Loucy (cell line): ENCODE data around the gene HPS1.

Experiments
- H2AFZ ChIP-seq: fragments of 200-600 bp; sonication (generic); 2 replicates; pipeline ENCODE4 v1.6.0; 2016; ENCODE audit warnings: antibody characterized with exemption, mild to moderate bottlenecking, low read length, moderate library complexity
- H3F3A ChIP-seq: fragments of 200-600 bp; 2 replicates; pipeline ENCODE4 v1.6.0; 2016; ENCODE audit warnings: antibody characterized with exemption, low read depth, mild to moderate bottlenecking
- H3K27me3 ChIP-seq: fragments of 200-600 bp; sonication (generic); 2 replicates; pipeline ENCODE4 v1.6.1; 2014; ENCODE audit warnings: low read length, mild to moderate bottlenecking; ENCODE audit not compliant: insufficient read depth, poor library complexity, severe bottlenecking
- H3K36me3 ChIP-seq: fragments of 200-600 bp; sonication (generic); 2 replicates; pipeline ENCODE4 v1.6.1; 2016; ENCODE audit warnings: low read length; ENCODE audit not compliant: insufficient read depth
- H3K4me1 ChIP-seq: fragments of 200-600 bp; sonication (generic); 2 replicates; pipeline ENCODE4 v1.5.1; 2014; ENCODE audit warnings: low read length, mild to moderate bottlenecking; ENCODE audit not compliant: insufficient read depth, poor library complexity, severe bottlenecking
- H3K4me2 ChIP-seq: fragments of 200-600 bp; sonication (generic); 2 replicates; pipeline ENCODE4 v1.6.0; 2014; ENCODE audit warnings: antibody characterized with exemption, low read length, low read depth, mild to moderate bottlenecking; ENCODE audit not compliant: poor library complexity, severe bottlenecking
- H3K4me3 ChIP-seq: fragments of 200-600 bp; sonication (generic); 2 replicates; pipeline ENCODE4 v1.5.1; 2014; ENCODE audit warnings: low read length, mild to moderate bottlenecking, mixed read lengths; ENCODE audit not compliant: poor library complexity, severe bottlenecking
- H3K79me2 ChIP-seq: fragments of 200-600 bp; sonication (generic); 2 replicates; pipeline ENCODE4 v1.6.1; 2014; ENCODE audit warnings: low read length; ENCODE audit not compliant: insufficient read depth
- H3K9ac ChIP-seq: fragments of 200-600 bp; sonication (generic); 2 replicates; pipeline ENCODE4 v1.6.0; 2014; ENCODE audit warnings: mild to moderate bottlenecking, low read depth, low read length, moderate library complexity; ENCODE audit not compliant: poor library complexity, severe bottlenecking
- H3K9me2 ChIP-seq: fragments of 200-600 bp; sonication (generic); replicated peaks from 2 replicates; pipeline ENCODE4 v1.6.1; 2016; ENCODE audit warnings: low read depth, low read length, mixed read lengths
- H3K9me3 ChIP-seq: fragments of 200-600 bp; sonication (generic); 2 replicates; pipeline ENCODE4 v1.6.1; 2014; ENCODE audit warnings: mild to moderate bottlenecking, antibody characterized with exemption, low read length, low read depth; ENCODE audit not compliant: insufficient read depth
- H4K20me1 ChIP-seq: fragments of 200-600 bp; sonication (generic); 2 replicates; pipeline ENCODE4 v1.6.0; 2014; ENCODE audit warnings: antibody characterized with exemption, low read length, mild to moderate bottlenecking; ENCODE audit not compliant: insufficient read depth, poor library complexity, severe bottlenecking
- EZH2phosphoT487 ChIP-seq: fragments of 200-600 bp; IDR thresholded peaks from 2 replicates; pipeline ENCODE4 v1.6.1; 2018; ENCODE audit warnings: antibody characterized with exemption, mild to moderate bottlenecking, moderate library complexity, borderline replicate concordance
- TF ChIP-seq, protein P1 (sequence below): fragments of 200-600 bp; sonication (generic); conservative IDR thresholded peaks from 2 replicates; pipeline ENCODE4 v1.5.1; 2014; ENCODE audit warnings: mild to moderate bottlenecking, antibody characterized with exemption, low read length

Gene HPS1

DNA sequence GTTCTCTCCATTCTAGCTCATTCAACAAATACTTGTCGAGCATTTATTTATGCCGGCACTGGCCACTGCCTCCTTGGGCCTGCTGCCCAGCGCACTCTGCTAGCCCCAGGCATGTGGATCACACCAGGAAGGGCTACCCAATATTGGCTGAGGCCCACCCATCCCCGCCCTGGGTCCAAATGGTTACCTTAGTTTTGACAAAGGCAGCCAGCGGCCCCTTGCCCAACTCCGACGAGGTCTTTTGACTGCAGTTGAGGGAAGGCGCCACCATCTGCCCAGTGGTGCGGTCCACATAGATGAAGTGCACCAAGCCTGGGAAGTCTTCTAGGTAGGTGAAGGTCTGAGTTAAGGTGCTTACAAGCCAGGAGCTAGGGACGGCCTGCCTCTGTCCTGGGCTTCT, 24.6 kb downstream of the HPS1 start:
- Histone ChIP-seq H3K27me3 (no peaks in the 10 kb centered on the region), H3K79me2 (no peaks in the 10 kb centered on the region), H4K20me1 (no peaks in the 10 kb centered on the region), H3K36me3 (peaks cover 2% of the 10 kb centered on the region; the same call in 1 of the 2 replicates), H3K4me3 (no peak overlapping the region), H3K4me1 (no peaks in the 10 kb centered on the region), H3K4me2 (no peak overlapping the region), H3K9ac (no peak overlapping the region), H3K9me3 (no peaks in the 10 kb centered on the region), H3K9me2 (no peaks in the 10 kb centered on the region), H2AFZ (no peak overlapping the region), H3F3A (no peaks in the 10 kb centered on the region)
- TF ChIP-seq, protein P1, sequence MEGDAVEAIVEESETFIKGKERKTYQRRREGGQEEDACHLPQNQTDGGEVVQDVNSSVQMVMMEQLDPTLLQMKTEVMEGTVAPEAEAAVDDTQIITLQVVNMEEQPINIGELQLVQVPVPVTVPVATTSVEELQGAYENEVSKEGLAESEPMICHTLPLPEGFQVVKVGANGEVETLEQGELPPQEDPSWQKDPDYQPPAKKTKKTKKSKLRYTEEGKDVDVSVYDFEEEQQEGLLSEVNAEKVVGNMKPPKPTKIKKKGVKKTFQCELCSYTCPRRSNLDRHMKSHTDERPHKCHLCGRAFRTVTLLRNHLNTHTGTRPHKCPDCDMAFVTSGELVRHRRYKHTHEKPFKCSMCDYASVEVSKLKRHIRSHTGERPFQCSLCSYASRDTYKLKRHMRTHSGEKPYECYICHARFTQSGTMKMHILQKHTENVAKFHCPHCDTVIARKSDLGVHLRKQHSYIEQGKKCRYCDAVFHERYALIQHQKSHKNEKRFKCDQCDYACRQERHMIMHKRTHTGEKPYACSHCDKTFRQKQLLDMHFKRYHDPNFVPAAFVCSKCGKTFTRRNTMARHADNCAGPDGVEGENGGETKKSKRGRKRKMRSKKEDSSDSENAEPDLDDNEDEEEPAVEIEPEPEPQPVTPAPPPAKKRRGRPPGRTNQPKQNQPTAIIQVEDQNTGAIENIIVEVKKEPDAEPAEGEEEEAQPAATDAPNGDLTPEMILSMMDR, result no peak
- TF ChIP-seq EZH2phosphoT487, result no peak

DNA sequence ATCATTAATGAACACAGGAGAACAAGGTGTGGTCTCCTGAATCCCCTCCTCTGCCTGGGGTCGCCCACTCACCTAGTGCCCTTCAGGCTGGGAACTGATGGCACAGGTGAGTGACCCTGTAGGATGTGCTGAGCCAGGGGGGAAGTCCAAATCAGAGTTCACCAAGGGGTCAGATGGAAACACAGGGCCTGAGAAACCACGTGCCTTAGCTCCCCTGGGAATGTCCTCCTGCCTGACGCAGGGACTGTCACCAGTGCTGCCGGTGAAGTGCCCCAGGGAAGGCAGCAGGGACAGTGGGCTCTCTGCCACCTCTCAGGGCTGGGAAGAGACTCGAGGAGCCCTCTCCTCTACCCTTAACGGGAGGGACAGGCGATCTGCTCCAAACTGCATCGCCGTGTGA, 25.9 kb downstream of the HPS1 start:
- Histone ChIP-seq H3K9me3 (no peaks in the 10 kb centered on the region), H3K9ac (no peak overlapping the region), H3F3A (no peaks in the 10 kb centered on the region), H3K27me3 (no peaks in the 10 kb centered on the region), H4K20me1 (no peaks in the 10 kb centered on the region), H3K4me3 (no peak overlapping the region), H2AFZ (no peak overlapping the region), H3K36me3 (peaks cover 2% of the 10 kb centered on the region; the same call in 1 of the 2 replicates), H3K4me2 (no peak overlapping the region), H3K9me2 (no peaks in the 10 kb centered on the region), H3K4me1 (no peaks in the 10 kb centered on the region), H3K79me2 (no peaks in the 10 kb centered on the region)
- TF ChIP-seq, protein P1, result no peak
- TF ChIP-seq EZH2phosphoT487, result no peak

DNA sequence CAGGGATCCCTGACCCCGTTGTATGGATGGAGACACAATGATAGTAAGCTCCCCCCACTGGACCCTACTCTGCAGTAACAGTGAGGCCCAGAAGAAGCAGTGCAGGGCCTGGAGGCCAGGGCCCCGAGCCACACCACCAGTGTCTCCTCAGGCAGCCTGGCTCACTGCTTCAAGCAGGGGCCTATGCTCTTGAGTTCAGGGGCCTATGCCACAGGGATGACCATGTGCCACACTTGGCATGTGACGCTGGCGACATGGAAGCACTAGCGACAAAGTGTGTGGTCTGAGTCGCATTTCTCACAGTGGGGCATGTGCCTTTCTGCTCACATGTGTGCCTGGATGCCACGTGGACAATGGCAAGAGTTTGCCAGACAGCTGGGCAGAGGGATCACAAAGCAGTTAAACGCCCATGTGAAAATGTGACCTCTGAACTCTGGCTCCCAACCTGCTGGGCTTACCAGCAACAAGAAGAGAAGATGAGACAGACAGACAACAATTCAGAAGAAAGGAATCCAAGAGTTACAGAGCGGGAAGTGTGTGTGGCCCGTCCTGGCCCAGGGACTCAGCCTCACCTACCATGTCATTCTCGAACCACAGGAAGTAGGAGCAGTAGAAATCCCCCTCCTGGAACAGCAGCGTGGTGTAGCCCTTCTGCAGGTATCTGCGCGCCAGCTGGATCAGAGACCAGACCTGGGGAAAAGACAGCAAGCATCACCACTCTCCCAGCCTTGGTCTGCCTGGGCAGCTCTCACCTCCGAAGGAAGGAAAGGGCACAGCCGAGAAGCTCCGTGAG, 27.1 kb downstream of the HPS1 start:
- Histone ChIP-seq H4K20me1 (no peaks in the 10 kb centered on the region), H3F3A (no peaks in the 10 kb centered on the region), H3K4me1 (peaks cover 5% of the 10 kb centered on the region), H3K9me2 (no peaks in the 10 kb centered on the region), H3K27me3 (no peaks in the 10 kb centered on the region), H3K9me3 (no peaks in the 10 kb centered on the region), H3K79me2 (peaks cover under 1% of the 10 kb centered on the region; the same call in 1 of the 2 replicates), H3K4me2 (no peak overlapping the region), H3K4me3 (no peak overlapping the region), H3K9ac (no peak overlapping the region), H2AFZ (no peak overlapping the region), H3K36me3 (peaks cover 2% of the 10 kb centered on the region; the same call in 1 of the 2 replicates)
- TF ChIP-seq, protein P1, result no peak
- TF ChIP-seq EZH2phosphoT487, result no peak
